ENCODE results near the gene SDK2. TPM values are rescaled to one million over a fixed set of nuclear protein-coding genes. Genes with fewer than 3 reads are reported as not detected.

Gene SDK2
- total RNA-seq, 1 donor from 2014 or later = 11.2 TPM

DNA sequence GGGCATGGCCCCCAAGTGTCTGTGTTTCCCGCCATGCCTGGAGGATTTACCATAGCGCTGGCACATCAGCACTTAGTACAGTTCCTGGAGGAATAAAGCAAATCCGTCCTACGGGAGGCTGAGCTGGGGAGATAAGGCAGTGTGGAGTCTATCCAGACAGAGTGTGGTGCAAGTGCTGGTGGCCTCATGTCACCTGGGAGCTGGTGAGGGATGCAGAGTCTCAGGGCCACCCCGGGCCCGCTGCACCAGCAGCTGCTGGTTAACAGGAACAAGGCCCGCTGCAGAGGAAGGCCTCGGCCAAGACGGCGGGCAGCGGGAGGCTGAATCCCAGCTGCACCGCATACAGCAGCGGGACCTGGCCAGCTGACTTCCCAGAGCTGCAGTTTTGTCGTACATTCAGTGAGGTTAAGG is 275.1 kb downstream of the SDK2 start:
- FAIRE-seq (no peak), DNase-seq (ENCODE audit: low read depth) (no peak)
- Mint-ChIP-seq H3K9me3 (ENCODE audit: unreplicated experiment) (no peaks in the 10 kb centered on the region), H3K27ac (ENCODE audit: unreplicated experiment) (no peak overlapping the region), H3K27me3 (ENCODE audit: low read depth, unreplicated experiment) (peaks cover 22% of the 10 kb centered on the region), H3K4me3 (ENCODE audit: unreplicated experiment) (no peak overlapping the region), H3K4me1 (ENCODE audit: low read depth, unreplicated experiment) (peaks cover 11% of the 10 kb centered on the region), H3K36me3 (ENCODE audit: low read depth, unreplicated experiment) (no peaks in the 10 kb centered on the region)
- Histone ChIP-seq H3K27ac (ENCODE audit: low read depth, low read length) (no peak overlapping the region), H3K4me3 (ENCODE audit: insufficient read depth, low read depth, low read length) (no peak overlapping the region), H2AFZ (ENCODE audit: low read depth, low read length) (no peak overlapping the region), H3K4me2 (ENCODE audit: low read length) (no peak overlapping the region), H3K27me3 (ENCODE audit: insufficient read depth, low read length) (peaks cover under 1% of the 10 kb centered on the region), H3K9me3 (ENCODE audit: insufficient read depth, low read depth, low read length) (no peaks in the 10 kb centered on the region), H3K9ac (ENCODE audit: low read length) (no peak overlapping the region), H3K79me2 (ENCODE audit: insufficient read depth, low read length) (no peaks in the 10 kb centered on the region), H3K36me3 (ENCODE audit: insufficient read depth, low read length) (no peaks in the 10 kb centered on the region), H3K4me1 (ENCODE audit: insufficient read depth, low read length) (peaks cover 16% of the 10 kb centered on the region), H4K20me1 (ENCODE audit: insufficient read depth, low read length) (no peaks in the 10 kb centered on the region)
- no peak for TF ChIP-seq EZH2 (IDR thresholded peaks at IDR 0.05; ENCODE audit: insufficient read depth, low read length)
- TF ChIP-seq, protein P1, sequence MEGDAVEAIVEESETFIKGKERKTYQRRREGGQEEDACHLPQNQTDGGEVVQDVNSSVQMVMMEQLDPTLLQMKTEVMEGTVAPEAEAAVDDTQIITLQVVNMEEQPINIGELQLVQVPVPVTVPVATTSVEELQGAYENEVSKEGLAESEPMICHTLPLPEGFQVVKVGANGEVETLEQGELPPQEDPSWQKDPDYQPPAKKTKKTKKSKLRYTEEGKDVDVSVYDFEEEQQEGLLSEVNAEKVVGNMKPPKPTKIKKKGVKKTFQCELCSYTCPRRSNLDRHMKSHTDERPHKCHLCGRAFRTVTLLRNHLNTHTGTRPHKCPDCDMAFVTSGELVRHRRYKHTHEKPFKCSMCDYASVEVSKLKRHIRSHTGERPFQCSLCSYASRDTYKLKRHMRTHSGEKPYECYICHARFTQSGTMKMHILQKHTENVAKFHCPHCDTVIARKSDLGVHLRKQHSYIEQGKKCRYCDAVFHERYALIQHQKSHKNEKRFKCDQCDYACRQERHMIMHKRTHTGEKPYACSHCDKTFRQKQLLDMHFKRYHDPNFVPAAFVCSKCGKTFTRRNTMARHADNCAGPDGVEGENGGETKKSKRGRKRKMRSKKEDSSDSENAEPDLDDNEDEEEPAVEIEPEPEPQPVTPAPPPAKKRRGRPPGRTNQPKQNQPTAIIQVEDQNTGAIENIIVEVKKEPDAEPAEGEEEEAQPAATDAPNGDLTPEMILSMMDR (IDR thresholded peaks at IDR 0.05; ENCODE audit: insufficient read depth, low read depth, low read length) = no peak

DNA sequence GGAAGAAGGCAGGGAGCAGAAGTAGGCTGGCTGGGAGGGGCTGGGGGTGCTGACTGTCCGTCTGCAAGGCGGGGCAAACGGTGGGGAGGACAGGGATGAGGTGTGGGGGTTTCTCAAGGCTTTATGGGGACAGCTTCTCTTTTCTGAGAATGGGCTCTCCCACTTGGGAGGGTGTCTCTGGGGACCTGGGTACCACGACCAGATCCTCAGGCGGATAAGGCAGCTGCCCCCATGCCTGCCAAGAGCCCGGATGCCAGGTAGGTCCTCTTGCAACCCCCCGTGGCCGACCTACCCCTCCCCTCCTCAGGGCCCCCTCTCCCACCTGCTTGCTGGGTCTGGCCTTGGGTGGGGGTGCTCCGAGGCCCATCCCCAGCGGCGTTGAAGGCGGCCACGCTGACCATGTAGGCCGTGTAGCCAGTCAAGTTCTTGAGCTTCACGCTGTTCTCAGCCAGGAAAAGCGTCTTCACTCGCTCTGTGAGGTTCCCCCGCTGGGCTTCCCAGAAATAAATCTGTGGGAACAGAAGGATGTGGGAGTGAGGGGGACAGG is 276.1 kb downstream of the SDK2 start:
- DNase-seq (ENCODE audit: low read depth) = no peak

More for the DNA sequence above, 276.1 kb downstream of the SDK2 start:
- Mint-ChIP-seq H3K27me3 (ENCODE audit: low read depth, unreplicated experiment) (peaks cover 22% of the 10 kb centered on the region), H3K27ac (ENCODE audit: unreplicated experiment) (no peak overlapping the region), H3K36me3 (ENCODE audit: low read depth, unreplicated experiment) (no peaks in the 10 kb centered on the region), H3K4me3 (ENCODE audit: unreplicated experiment) (no peak overlapping the region), H3K4me1 (ENCODE audit: low read depth, unreplicated experiment) (peaks cover 11% of the 10 kb centered on the region), H3K9me3 (ENCODE audit: unreplicated experiment) (no peaks in the 10 kb centered on the region)
- H4K20me1 ChIP-seq (ENCODE audit: insufficient read depth, low read length) = no peaks in the 10 kb centered on the region
- H3K9ac ChIP-seq (ENCODE audit: low read length) = no peak overlapping the region
- H3K79me2 ChIP-seq (ENCODE audit: insufficient read depth, low read length) = no peaks in the 10 kb centered on the region
- no peak overlapping the region for H2AFZ ChIP-seq (ENCODE audit: low read depth, low read length)
- no peak overlapping the region for H3K4me2 ChIP-seq (ENCODE audit: low read length)
- no peaks in the 10 kb centered on the region for H3K36me3 ChIP-seq (ENCODE audit: insufficient read depth, low read length)
- TF ChIP-seq EZH2 (IDR thresholded peaks at IDR 0.05; ENCODE audit: insufficient read depth, low read length) = no peak
- TF ChIP-seq, protein P1 (IDR thresholded peaks at IDR 0.05; ENCODE audit: insufficient read depth, low read depth, low read length) = no peak
- H3K4me3 ChIP-seq (ENCODE audit: insufficient read depth, low read depth, low read length) = no peak overlapping the region
- no peak overlapping the region for H3K27ac ChIP-seq (ENCODE audit: low read depth, low read length)
- no peaks in the 10 kb centered on the region for H3K27me3 ChIP-seq (ENCODE audit: insufficient read depth, low read length)
- no peak for FAIRE-seq
- H3K9me3 ChIP-seq (ENCODE audit: insufficient read depth, low read depth, low read length) = no peaks in the 10 kb centered on the region
- H3K4me1 ChIP-seq (ENCODE audit: insufficient read depth, low read length) = peaks cover 16% of the 10 kb centered on the region
